Measurements from ENCODE around the gene TRIM8.

The TRIM8 gene

DNA sequence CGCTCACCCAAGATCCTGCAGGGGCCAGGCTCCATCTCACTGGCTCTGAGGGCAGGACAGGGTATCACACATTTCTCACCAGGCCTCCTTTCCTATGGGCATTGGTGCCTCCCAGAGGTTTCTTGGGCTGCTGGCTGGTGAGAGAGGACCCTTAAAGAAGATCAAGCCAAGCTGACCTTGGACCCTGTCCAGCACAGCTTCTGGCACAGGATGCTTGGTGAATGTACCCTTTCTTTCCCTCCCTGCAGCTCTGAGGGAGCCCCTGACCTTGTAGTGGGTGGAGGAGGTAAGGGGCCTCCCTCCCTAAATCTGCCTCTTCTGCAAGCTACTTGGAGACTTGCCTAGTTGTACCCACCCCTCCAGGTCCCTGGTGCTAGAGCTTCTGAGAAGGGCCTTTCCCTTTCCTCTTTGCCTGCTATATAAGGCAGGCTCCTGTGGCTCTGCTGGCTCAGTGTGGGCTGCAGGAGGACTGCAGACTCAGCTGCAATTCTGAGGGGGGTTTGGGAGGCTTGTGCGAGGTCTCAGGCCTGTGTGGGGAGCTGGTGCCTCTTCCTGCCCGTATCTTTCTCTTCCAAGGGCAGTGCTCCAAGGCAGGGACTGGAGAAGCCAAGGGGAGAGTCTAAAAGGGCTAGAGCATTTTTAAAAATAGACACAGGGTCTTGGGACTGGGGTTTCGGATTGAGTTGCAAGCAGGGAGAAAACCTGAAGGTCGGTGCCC, 11.7 kb upstream of the TRIM8 start:
- no peak for DNase-seq (ENCODE audit: extremely low read depth, insufficient read length)
- Histone ChIP-seq H3K36me3 (ENCODE audit: control insufficient read depth, insufficient read depth, low read length) (no peaks in the 10 kb centered on the region), H3K4me3 (replicated peaks; ENCODE audit: low read depth, low read length) (no peak overlapping the region), H3K27me3 (replicated peaks; ENCODE audit: control insufficient read depth, insufficient read depth, low read length) (no peaks in the 10 kb centered on the region)
- no peak for TF ChIP-seq CTCF (IDR thresholded peaks at IDR 0.05; ENCODE audit: insufficient read depth, low read length, poor library complexity, severe bottlenecking)

GRCh38 chr10:102633287-102633686, 11.0 kb upstream of the TRIM8 start:
- H3K4me3 ChIP-seq (replicated peaks; ENCODE audit: low read depth, low read length) = no peak overlapping the region
- no peaks in the 10 kb centered on the region for H3K36me3 ChIP-seq (ENCODE audit: control insufficient read depth, insufficient read depth, low read length)
- TF ChIP-seq CTCF (IDR thresholded peaks at IDR 0.05; ENCODE audit: insufficient read depth, low read length, poor library complexity, severe bottlenecking) = no peak
- no peak for DNase-seq (ENCODE audit: extremely low read depth, insufficient read length)
- no peaks in the 10 kb centered on the region for H3K27me3 ChIP-seq (replicated peaks; ENCODE audit: control insufficient read depth, insufficient read depth, low read length)

GRCh38 chr10:102633848-102634247, 10.4 kb upstream of the TRIM8 start:
- Histone ChIP-seq H3K36me3 (ENCODE audit: control insufficient read depth, insufficient read depth, low read length) (no peaks in the 10 kb centered on the region), H3K27me3 (replicated peaks; ENCODE audit: control insufficient read depth, insufficient read depth, low read length) (no peaks in the 10 kb centered on the region), H3K4me3 (replicated peaks; ENCODE audit: low read depth, low read length) (no peak overlapping the region)
- DNase-seq (ENCODE audit: extremely low read depth, insufficient read length) = no peak
- no peak for TF ChIP-seq CTCF (IDR thresholded peaks at IDR 0.05; ENCODE audit: insufficient read depth, low read length, poor library complexity, severe bottlenecking)

DNA sequence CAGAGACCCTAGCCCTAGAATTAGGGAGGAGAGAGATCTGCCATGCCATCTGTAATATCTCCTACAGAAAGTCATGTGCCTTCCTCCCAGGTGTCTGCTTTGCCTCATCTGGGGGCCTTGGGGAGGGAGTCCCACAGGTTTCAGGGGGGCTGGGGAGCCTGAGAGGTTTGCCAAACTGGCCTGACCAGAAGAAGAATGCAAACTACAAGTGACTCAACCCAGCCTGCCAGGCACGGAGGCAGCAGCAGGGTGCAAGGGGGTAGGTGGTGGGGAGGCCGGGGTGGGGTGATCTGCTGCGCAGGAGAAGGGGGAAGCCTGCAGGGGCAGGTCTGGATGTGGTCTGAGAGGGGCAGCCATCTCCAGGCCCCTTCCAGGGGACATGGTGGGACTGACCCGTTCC, 9.6 kb upstream of the TRIM8 start:
- DNase-seq (ENCODE audit: extremely low read depth, insufficient read length) = no peak
- no peak for TF ChIP-seq CTCF (IDR thresholded peaks at IDR 0.05; ENCODE audit: insufficient read depth, low read length, poor library complexity, severe bottlenecking)
- H3K27me3 ChIP-seq (replicated peaks; ENCODE audit: control insufficient read depth, insufficient read depth, low read length) = no peaks in the 10 kb centered on the region

GRCh38 chr10:102635377-102635776, 8.9 kb upstream of the TRIM8 start:
- TF ChIP-seq CTCF (IDR thresholded peaks at IDR 0.05; ENCODE audit: insufficient read depth, low read length, poor library complexity, severe bottlenecking) = no peak
- no peak for DNase-seq (ENCODE audit: extremely low read depth, insufficient read length)
- H3K4me3 ChIP-seq (replicated peaks; ENCODE audit: low read depth, low read length) = no peak overlapping the region

More for the DNA sequence above, 9.6 kb upstream of the TRIM8 start:
- H3K36me3 ChIP-seq (ENCODE audit: control insufficient read depth, insufficient read depth, low read length) = no peaks in the 10 kb centered on the region
- H3K4me3 ChIP-seq (replicated peaks; ENCODE audit: low read depth, low read length) = no peak overlapping the region

DNA sequence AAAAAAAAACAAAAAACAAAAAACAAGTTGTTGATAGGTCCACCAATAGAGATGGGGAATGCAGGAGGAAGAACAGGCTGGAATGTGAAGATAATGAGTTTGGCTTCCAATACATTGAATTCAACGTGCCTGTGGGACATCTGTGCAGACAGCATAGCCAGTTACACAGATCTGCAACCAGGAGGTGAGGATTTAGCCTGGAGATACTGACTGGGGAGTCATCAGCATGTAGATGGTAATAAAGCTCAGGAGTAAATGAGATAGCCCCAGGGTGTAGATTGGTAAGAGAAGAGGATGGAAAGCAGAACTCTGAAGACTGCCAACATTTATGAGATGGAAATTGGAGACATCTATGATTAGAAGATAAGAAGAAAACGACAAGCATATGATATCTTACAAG, 4.7 kb upstream of the TRIM8 start:
- no peaks in the 10 kb centered on the region for H3K27me3 ChIP-seq (replicated peaks; ENCODE audit: control insufficient read depth, insufficient read depth, low read length)
- no peak overlapping the region for H3K4me3 ChIP-seq (replicated peaks; ENCODE audit: low read depth, low read length)
- no peaks in the 10 kb centered on the region for H3K36me3 ChIP-seq (ENCODE audit: control insufficient read depth, insufficient read depth, low read length)
- TF ChIP-seq CTCF (IDR thresholded peaks at IDR 0.05; ENCODE audit: insufficient read depth, low read length, poor library complexity, severe bottlenecking) = no peak
- DNase-seq (ENCODE audit: extremely low read depth, insufficient read length) = no peak

More at GRCh38 chr10:102635377-102635776, 8.9 kb upstream of the TRIM8 start:
- H3K27me3 ChIP-seq (replicated peaks; ENCODE audit: control insufficient read depth, insufficient read depth, low read length) = no peaks in the 10 kb centered on the region
- H3K36me3 ChIP-seq (ENCODE audit: control insufficient read depth, insufficient read depth, low read length) = no peaks in the 10 kb centered on the region
